GM13976 (cell line): ENCODE results near the gene CD302.

Source experiments
- DNase-seq: peaks from one replicate; pipeline ENCODE4 v3.0.0; 2012; ENCODE audit warnings: low spot score
- in situ Hi-C: fragments of 300-500 bp; cut with MboI; formaldehyde crosslinking; loops from one replicate; pipeline ENCODE4 v1.12.0; 2022; ENCODE audit warnings: low sequenced_read_pairs, mixed read lengths, inconsistent platforms; ENCODE audit not compliant: unreplicated experiment
- TF ChIP-seq, protein P1 (sequence below): IDR thresholded peaks from 2 replicates; pipeline ENCODE4 v1.5.1; 2012; ENCODE audit warnings: borderline replicate concordance, mild to moderate bottlenecking; ENCODE audit not compliant: insufficient read depth; ENCODE audit errors: extremely low read depth, missing control alignments, control extremely low read depth

Gene CD302

DNA sequence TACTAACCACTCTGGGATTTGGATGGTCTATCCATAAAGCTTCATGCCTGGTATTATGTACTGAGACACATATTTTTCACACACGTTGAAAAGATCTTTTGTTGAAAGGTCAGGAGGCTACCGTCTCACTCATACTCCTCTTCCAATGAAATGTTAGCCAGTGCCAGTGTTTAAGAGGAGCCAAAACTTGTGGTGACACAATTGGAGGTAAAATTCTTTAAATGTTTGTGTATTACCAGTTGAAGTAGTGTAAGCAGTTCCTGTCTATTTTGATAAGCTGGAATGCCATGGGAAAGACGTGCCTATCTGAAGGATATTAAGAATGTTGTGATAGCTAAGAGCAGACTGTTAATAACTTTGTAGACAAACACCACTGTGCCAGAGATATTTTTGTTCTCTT is 53.6 kb downstream of the CD302 start:
- in situ Hi-C loops, result no loop called here
- DNase-seq, result no peak
- TF ChIP-seq, protein P1, sequence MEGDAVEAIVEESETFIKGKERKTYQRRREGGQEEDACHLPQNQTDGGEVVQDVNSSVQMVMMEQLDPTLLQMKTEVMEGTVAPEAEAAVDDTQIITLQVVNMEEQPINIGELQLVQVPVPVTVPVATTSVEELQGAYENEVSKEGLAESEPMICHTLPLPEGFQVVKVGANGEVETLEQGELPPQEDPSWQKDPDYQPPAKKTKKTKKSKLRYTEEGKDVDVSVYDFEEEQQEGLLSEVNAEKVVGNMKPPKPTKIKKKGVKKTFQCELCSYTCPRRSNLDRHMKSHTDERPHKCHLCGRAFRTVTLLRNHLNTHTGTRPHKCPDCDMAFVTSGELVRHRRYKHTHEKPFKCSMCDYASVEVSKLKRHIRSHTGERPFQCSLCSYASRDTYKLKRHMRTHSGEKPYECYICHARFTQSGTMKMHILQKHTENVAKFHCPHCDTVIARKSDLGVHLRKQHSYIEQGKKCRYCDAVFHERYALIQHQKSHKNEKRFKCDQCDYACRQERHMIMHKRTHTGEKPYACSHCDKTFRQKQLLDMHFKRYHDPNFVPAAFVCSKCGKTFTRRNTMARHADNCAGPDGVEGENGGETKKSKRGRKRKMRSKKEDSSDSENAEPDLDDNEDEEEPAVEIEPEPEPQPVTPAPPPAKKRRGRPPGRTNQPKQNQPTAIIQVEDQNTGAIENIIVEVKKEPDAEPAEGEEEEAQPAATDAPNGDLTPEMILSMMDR, result no peak

DNA sequence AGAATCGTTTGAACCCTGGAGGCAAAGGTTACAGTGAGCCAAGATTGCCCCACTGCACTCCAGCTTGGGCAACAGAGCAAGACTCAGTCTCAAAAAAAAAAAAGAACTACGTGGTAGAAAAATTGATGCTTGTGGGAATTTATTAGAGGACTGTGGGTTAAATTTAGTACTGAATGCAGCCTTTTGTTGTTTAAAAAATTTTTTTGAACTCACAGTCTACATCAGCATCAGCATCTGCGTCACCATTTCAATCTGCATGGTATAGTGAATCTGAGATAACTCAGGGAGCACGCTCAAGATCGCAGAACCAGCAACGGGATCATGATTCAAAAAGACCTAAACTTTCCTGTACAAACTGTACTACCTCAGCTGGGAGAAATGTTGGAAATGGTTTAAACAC is 55.2 kb downstream of the CD302 start:
- TF ChIP-seq, protein P1, result no peak
- DNase-seq, result no peak
- in situ Hi-C loops, result no loop called here

DNA sequence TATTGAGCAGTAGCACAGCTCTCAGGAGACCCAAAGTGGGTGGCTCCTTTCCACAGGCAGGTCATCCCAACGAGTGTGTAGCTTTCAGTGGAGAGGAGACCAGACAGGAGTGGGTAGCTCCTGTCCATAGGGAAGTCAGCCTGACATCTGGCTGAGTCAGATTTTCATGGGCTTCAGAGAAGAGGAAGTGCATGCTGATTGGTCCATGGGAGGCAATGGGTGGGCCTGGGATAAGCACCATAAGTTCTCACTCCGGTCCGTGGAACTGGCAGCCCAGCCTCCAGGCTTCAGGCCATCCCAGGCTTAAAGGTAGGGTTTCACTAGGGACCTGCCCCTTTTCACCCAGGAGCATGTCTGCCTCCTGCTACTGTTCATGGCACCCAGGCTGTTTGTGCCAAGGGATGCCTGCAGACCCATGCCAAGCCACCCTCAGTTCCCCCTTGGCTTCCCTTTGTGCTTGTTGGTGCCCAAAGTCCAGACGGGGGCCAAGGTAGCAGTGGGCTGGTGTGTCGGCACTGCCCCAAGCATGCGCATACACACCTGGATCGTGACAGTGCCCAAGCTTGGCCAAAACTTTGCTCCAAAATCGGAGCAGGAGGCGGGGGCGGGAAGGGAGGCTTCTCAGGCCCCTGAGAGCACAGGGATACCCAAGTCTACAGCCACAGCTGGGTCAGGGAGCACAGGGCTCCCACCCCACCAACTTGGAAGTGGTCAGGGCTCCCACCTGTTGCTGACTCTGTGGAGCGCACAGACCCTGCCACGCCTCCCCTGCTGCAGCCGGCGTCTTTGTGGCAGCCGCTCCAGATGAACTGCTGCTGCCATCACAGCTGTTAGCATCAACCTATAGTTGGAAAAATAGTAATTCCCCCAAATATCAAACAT is 59.3 kb downstream of the CD302 start:
- TF ChIP-seq, protein P1, result no peak
- DNase-seq, result no peak
- in situ Hi-C loops, result no loop called here

DNA sequence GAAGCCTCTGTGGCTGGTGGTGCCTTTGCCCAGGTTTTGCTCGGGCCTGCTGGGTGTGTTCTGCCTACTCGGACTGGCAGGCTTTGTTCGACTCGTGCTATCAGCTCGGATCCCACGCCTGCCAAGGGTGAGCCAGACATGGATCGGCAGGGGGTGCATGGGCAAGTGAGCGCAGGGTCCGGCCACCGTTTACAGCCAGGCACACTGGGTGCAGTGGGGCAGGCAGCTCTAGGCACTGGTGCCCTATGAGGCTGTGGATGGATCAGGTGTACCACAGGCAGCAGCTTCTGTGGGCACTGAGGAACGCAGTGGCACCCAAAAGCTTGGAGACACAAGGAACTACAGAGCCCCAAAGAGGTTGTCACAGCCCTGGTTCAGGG is 60.1 kb downstream of the CD302 start:
- in situ Hi-C loops, result no loop called here
- DNase-seq, result no peak
- TF ChIP-seq, protein P1, result no peak

DNA sequence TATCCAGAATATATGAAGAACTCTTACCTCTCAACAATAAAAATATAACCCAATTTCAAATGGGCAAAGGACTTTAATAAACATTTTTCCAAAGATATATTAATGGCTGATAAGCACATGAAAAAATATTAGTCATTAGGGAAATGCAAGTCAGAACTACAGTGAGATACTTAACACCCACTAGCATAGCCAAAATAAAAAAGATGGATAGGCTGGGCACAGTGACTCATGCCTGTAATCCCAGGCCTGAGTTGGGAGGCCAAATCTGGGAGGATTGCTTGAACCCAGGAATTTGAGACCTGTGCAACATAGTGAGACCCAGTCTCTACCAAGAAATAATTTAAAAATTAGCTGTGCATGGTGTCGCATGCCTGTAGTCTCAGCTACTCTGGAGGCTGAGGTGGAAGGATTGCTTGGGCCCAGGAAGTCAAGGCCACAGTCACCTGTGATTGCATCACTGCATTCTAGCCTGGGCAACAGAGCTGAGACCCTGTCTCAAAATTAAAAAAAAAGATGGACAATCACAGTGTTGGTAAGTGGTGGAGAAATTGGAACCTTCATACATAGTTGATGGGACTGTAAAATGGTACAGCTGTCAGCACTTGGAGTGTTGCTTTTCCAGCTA is 60.6 kb downstream of the CD302 start:
- TF ChIP-seq, protein P1, result no peak
- DNase-seq, result no peak
- in situ Hi-C loops, result no loop called here

DNA sequence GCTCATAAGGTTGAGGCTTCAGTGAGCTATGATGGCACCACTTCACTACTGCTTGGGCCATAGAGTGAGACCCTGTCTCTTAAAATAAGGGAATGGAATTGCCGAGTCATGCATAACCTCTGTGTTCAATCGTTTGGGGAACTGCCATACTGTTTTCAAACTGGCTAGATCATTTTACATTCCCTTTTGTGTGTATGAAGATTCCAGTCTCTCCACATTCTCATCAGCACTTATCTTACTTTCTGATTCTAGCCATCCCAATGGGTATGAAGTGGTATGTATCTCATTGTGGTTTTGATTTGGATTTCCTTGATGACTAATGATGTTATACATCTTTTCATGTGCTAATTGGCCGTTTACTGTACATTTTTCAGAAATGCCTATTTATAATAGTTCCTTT is 62.0 kb downstream of the CD302 start:
- no peak for DNase-seq
- TF ChIP-seq, protein P1, result no peak
- in situ Hi-C loops, result no loop called here
